Ectodermal cell (in vitro differentiated cells): ENCODE measurements around the gene NEDD4L.

ENCODE experiments used
- H3K27ac ChIP-seq: 2 replicates; pipeline ENCODE4 v1.7.0; 2013; ENCODE audit warnings: mild to moderate bottlenecking, low read depth, low read length; ENCODE audit not compliant: insufficient read depth, poor library complexity, severe bottlenecking
- H3K27me3 ChIP-seq: 2 replicates; pipeline ENCODE4 v1.7.0; 2013; ENCODE audit warnings: mild to moderate bottlenecking, low read length; ENCODE audit not compliant: insufficient read depth, control insufficient read depth, poor library complexity, severe bottlenecking
- H3K36me3 ChIP-seq: one replicate; pipeline ENCODE4 v1.7.0; 2013; ENCODE audit warnings: low read length; ENCODE audit not compliant: control insufficient read depth, insufficient read depth
- H3K4me1 ChIP-seq: one replicate; pipeline ENCODE4 v1.7.0; 2013; ENCODE audit warnings: low read length; ENCODE audit not compliant: control insufficient read depth, insufficient read depth
- H3K4me3 ChIP-seq: 2 replicates; pipeline ENCODE4 v1.7.0; 2013; ENCODE audit warnings: low read depth, low read length, control low read depth; ENCODE audit not compliant: insufficient read depth
- H3K9me3 ChIP-seq: 2 replicates; pipeline ENCODE4 v1.7.0; 2013; ENCODE audit warnings: mild to moderate bottlenecking, low read length, moderate library complexity; ENCODE audit not compliant: control insufficient read depth
- WGBS, 2 experiments: methylation state at CpG; one replicate each; pipeline ENCODE4 v1.1.7; 2013; ENCODE audit warnings: missing lambda C conversion rate in 2 of 2; 5-methylcytosine and 5-hydroxymethylcytosine counted together

The NEDD4L gene

DNA sequence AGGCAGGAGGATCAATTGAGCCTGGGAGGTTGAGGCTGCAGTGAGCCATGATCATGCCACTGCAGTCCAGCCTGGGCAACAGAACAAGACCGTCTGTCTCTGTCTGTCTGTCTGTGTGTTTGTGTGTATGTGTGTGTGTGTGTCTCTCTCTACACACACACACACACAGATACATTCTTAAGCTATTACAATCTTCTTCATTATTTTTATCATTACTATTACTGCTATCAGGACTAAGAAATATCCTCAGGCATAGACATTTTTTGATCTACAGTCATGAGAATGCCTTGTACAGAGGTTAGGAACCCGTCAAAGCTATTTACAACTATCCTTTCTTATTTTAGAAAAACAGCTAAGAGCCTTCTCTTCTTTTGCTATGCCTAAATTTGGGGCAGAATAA lies 207.4 kb downstream of the NEDD4L start:
- H3K9me3 ChIP-seq, result no peaks in the 10 kb centered on the region
- H3K27me3 ChIP-seq, result no peaks in the 10 kb centered on the region
- no peaks in the 10 kb centered on the region for H3K36me3 ChIP-seq
- WGBS, 2 experiments, result 80% methylated on average over 1 of the region's 2 CpGs; no CpG with 5 or more reads in 1 of the 2 experiments
- peaks cover 29% of the 10 kb centered on the region for H3K4me1 ChIP-seq
- H3K4me3 ChIP-seq, result no peak overlapping the region
- H3K27ac ChIP-seq, result no peak overlapping the region

DNA sequence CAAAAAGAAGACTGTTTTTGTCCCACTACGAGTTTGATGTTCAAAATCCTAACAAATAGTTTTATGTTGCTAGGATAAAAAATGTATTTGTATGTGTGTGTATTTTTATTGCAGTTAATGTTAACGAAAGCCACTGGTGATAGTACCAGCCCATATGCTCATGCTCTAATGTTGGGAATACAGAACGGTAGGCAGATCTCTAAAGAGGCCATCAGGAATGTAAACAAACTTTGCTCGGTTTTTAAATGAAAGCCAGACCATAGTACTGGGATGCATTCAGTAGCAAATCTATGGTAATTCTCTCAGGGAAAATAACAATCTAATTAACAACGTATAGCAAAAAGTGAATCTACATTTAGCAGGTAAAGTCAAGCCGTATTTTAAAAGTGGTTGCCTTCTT lies 208.1 kb downstream of the NEDD4L start:
- peaks cover 25% of the 10 kb centered on the region for H3K4me1 ChIP-seq
- WGBS, 2 experiments, result 77 to 82% methylated on average over 6 of the region's 6 CpGs
- H3K9me3 ChIP-seq, result no peaks in the 10 kb centered on the region
- no peaks in the 10 kb centered on the region for H3K27me3 ChIP-seq
- H3K4me3 ChIP-seq, result no peak overlapping the region
- H3K27ac ChIP-seq, result no peak overlapping the region
- H3K36me3 ChIP-seq, result no peaks in the 10 kb centered on the region

DNA sequence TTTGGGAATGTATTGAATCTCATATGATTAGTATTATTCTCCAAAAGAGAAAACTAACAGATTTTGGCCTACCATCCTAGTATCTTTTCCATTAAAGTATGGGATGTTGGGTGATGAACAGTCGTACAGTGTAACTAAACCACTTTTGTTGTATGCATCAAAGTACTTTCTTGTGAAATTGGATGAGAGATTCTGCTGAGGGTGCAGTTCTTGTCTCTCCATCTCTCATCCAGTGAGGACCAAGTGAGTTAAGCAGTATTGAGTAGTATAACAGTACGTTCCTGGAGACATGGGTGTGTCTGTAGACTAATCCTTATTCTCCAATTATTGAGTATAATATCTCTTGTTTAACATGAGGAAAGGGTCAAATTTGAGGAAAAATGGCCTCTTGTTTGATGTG lies 209.3 kb downstream of the NEDD4L start:
- Histone ChIP-seq H3K9me3 (no peaks in the 10 kb centered on the region), H3K36me3 (no peaks in the 10 kb centered on the region), H3K4me3 (no peak overlapping the region), H3K27ac (no peak overlapping the region), H3K27me3 (no peaks in the 10 kb centered on the region), H3K4me1 (peaks cover 19% of the 10 kb centered on the region)
- 92 to 96% methylated on average over 1 to 2 of the region's 2 CpGs for WGBS, 2 experiments

DNA sequence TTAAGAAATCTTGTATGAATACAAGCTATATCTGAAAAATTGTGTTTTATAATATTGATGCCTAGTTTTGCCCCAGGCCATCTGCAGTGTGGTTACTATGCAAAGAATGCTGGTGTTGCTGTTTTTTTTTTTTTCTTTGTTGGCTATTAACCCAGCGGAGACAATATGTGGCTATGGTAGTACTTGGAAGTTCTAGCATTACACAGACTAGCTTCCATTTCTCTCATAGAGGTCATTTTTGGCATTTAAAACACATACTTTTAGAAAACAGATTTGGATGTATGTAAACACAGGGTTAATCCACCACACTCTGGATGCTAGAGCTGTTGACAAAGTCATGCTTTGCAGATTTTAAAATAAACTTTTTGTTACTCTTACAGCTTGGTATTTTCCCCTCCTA lies 209.8 kb downstream of the NEDD4L start:
- H3K27ac ChIP-seq, result no peak overlapping the region
- WGBS, 2 experiments, result no CpG with 5 or more reads among the region's 1 CpG
- no peaks in the 10 kb centered on the region for H3K36me3 ChIP-seq
- no peaks in the 10 kb centered on the region for H3K9me3 ChIP-seq
- H3K4me1 ChIP-seq, result peaks cover 19% of the 10 kb centered on the region
- H3K27me3 ChIP-seq, result no peaks in the 10 kb centered on the region
- H3K4me3 ChIP-seq, result no peak overlapping the region

DNA sequence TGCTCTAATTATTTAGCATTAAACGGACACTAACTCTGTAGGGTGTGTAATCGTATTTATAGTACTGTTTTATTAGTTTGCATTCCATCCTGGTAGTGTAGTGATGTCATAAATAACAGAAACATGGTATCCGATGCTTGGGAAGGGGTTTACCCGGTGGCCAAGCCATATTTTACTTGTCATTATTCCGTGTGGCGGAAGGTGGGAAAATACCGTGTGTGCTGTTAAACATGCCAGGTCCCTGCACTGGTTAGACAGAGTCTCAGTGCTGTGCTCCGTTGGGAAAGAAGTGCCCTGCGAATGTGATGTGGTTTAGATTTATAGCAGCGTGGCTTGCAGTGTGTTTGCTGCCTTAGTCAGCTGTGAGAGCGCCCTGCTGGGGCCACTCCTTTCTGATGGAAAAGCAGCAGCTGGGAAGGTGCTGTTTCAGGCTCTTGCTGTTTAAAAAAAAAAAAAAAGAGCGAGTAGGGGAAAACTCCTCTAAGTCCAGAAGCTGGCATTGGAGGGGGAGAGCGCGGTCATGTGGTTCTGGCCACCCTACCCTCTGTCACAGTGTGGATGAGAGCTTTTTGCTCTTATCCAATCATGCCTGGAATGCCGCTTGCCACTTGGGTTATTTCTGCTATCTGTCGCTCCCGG lies 211.0 kb downstream of the NEDD4L start:
- Histone ChIP-seq H3K27me3 (no peaks in the 10 kb centered on the region), H3K4me1 (peaks cover 19% of the 10 kb centered on the region), H3K27ac (peak overlapping the region; percentile 36), H3K36me3 (no peaks in the 10 kb centered on the region), H3K9me3 (no peaks in the 10 kb centered on the region), H3K4me3 (no peak overlapping the region)
- 36 to 40% methylated on average over 17 of the region's 17 CpGs for WGBS, 2 experiments

DNA sequence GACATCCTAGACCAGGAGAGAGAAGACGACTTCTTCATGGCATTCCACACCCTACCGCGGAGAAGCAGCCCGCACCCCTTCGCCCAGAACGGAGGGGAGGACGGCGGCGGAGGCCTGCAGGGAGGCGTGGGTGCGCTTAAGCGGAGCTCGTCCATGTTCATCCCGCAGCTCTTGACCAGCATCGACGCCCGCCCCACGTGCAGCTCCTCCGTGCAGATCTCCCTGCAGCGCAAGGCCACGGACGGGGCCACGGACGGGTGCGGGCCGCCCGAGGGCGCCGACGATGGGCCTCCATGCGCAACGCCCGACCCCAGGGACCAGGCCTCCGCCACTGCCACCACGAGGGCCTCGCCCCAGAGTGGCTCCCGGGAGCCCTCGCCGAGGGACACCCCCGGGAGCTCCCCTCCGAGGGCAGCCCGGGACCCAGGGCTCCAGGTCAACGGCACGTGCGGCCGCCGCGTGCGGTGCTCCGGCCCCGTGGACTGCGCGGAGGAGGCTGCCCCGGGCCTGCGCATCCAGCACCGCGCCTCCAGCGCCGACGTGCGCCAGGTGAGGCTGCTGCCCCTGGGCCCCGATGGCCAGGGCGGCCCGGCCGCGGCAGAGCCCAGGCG lies 211.8 kb downstream of the NEDD4L start:
- Histone ChIP-seq H3K9me3 (no peaks in the 10 kb centered on the region), H3K27me3 (no peaks in the 10 kb centered on the region), H3K36me3 (no peaks in the 10 kb centered on the region), H3K27ac (no peak overlapping the region), H3K4me1 (peaks cover 19% of the 10 kb centered on the region), H3K4me3 (no peak overlapping the region)
- WGBS, 2 experiments, result 95 to 96% methylated on average over 67 of the region's 67 CpGs

DNA sequence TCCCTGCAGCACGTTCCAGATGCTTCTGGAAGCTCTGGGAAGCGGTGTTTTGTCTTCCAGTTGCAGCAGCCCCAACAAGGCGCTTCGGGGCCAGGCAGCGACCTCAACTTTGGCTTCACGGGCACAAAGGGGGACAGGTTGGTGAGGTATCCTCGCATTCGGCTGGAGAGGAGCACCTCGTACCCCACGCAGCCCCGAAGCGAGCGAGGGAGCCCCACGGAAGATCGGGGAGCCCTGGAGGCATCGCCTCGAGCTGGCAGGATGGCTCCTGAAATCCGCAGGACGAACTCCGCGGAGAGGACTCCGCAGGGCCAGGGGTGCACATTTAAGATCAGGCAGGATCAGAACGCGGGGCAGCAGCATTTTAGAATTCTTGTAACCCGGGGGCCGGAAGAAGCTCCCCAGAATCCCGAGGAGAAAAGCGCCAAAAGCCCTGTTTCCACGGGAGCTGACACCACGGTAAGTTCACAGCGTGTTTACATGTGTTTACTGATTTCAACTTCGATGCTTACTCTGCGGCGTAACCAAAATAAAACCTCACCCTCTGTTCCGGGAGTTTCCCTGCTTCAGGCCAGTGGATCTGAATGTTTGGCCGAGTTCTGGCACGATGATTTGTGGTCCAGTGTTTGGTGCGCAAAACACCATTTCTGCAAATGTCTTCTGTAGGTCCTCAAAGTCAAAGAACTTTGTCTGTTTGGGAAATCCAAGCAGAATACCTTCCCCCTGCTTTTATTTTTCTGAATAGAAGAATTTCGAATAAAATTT lies 212.5 kb downstream of the NEDD4L start:
- Histone ChIP-seq H3K27me3 (no peaks in the 10 kb centered on the region), H3K36me3 (no peaks in the 10 kb centered on the region), H3K9me3 (no peaks in the 10 kb centered on the region), H3K27ac (no peak overlapping the region), H3K4me3 (no peak overlapping the region), H3K4me1 (peaks cover 19% of the 10 kb centered on the region)
- WGBS, 2 experiments, result 96% methylated on average over 39 of the region's 39 CpGs

DNA sequence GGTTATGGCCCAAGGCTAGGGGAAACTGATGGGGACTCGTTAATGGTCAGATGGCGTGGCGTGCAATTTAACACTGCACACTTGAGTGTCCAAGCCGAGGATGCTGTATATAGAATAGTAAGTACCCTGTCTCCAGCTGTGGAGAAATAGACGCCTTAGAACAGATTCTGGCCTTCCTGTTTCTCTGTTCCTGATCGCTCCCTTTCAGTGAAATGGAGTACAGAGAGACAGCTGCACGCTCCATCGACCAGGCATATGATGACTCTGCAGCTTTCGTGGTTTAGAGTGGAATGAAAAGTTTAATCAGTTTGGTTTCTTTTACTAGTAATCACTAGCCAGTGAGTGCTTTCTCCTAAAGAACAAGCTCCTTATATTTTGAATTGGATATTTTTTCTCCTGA lies 213.4 kb downstream of the NEDD4L start:
- WGBS, 2 experiments, result 92 to 95% methylated on average over 9 of the region's 9 CpGs
- no peaks in the 10 kb centered on the region for H3K27me3 ChIP-seq
- H3K36me3 ChIP-seq, result no peaks in the 10 kb centered on the region
- H3K27ac ChIP-seq, result no peak overlapping the region
- no peak overlapping the region for H3K4me3 ChIP-seq
- H3K4me1 ChIP-seq, result peaks cover 19% of the 10 kb centered on the region
- no peaks in the 10 kb centered on the region for H3K9me3 ChIP-seq

DNA sequence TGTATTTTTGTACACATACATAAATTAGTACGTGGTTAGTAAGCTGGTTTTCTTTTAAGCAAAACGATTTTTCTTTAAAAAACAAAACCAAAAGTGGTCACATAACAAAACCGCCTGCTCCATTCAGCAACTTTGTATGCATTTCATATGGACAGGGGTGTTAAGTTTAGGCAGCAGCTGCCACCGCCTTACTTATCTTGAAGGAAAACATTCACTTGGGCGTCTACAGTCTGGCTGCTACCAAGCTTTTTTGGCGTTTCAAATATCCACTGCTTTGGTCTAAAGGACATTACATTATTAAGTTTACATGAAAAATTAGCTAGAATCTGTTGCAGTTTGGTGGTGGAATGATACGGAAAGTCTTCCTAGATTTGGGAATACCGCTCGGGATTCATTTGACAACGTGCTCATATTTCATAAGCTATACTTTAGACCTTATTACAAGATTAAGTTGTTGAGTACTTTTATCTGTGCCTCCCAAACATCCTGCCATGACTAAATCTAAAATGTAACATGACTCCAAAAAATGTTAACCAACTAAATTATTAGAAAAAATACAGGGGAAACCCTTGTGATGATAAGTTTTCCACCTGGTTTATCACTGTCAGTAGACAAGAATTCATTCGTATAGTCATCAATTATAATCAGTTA lies 214.8 kb downstream of the NEDD4L start:
- Histone ChIP-seq H3K36me3 (no peaks in the 10 kb centered on the region), H3K9me3 (no peaks in the 10 kb centered on the region), H3K27ac (no peak overlapping the region), H3K27me3 (no peaks in the 10 kb centered on the region), H3K4me3 (no peak overlapping the region), H3K4me1 (peaks cover 15% of the 10 kb centered on the region)
- 94 to 96% methylated on average over 5 to 11 of the region's 11 CpGs for WGBS, 2 experiments
